WTC11 (cell line): ENCODE results near the gene GJB3. TPM values are rescaled to one million over a fixed set of nuclear protein-coding genes. Genes with fewer than 3 reads are reported as not detected.

Source experiments
- ATAC-seq: fragments of 200-7000 bp; cut with Tn5 transposase; 2 replicates; pipeline ENCODE4 v1.10.0; 2021; ENCODE audit warnings: mild to moderate bottlenecking, moderate library complexity
- CTCF ChIA-PET: fragments of 300-600 bp; sonication (Branson Sonifier 250); formaldehyde crosslinking; loops from one replicate; lab custom pipeline; 2021; ENCODE audit warnings: antibody characterized with exemption; lab: Charles Lee
- POLR2A ChIA-PET: fragments of 350-600 bp; sonication (Branson Sonifier 250); formaldehyde crosslinking; loops from one replicate; lab custom pipeline; 2021; ENCODE audit warnings: antibody characterized with exemption; lab: Charles Lee
- DNase-seq: peaks from one replicate; pipeline ENCODE4 v3.0.0; 2021; ENCODE audit warnings: low spot score
- H3K27ac Mint-ChIP-seq: 2 replicates; pipeline ENCODE4 v1.8.0; 2021; ENCODE audit warnings: mixed read lengths
- H3K27me3 Mint-ChIP-seq: 2 replicates; pipeline ENCODE4 v1.8.0; 2021; ENCODE audit warnings: low read depth, mild to moderate bottlenecking, moderate library complexity, mixed read lengths
- H3K36me3 Mint-ChIP-seq: 2 replicates; pipeline ENCODE4 v1.8.0; 2021; ENCODE audit warnings: mixed read lengths
- H3K4me1 Mint-ChIP-seq: 2 replicates; pipeline ENCODE4 v1.8.0; 2022; ENCODE audit warnings: mixed read lengths
- H3K4me3 Mint-ChIP-seq: 2 replicates; pipeline ENCODE4 v1.8.0; 2021; ENCODE audit warnings: mild to moderate bottlenecking, moderate library complexity, mixed read lengths
- H3K9me3 Mint-ChIP-seq: 2 replicates; pipeline ENCODE4 v1.8.0; 2021; ENCODE audit warnings: mixed read lengths
- AR ChIP-seq: fragments of 250-450 bp; sonication (Bioruptor Pico); IDR thresholded peaks from 2 replicates; pipeline ENCODE4 v1.9.0; 2021; ENCODE audit warnings: mild to moderate bottlenecking
- ARID4B ChIP-seq: sonication (generic); formaldehyde crosslinking; IDR thresholded peaks from 2 replicates; pipeline ENCODE4 v1.8.0; 2023; ENCODE audit warnings: missing genetic modification reagents, mild to moderate bottlenecking, borderline replicate concordance
- CTCF ChIP-seq: fragments of 200-600 bp; IDR thresholded peaks from 2 replicates; pipeline ENCODE4 v1.8.0; 2022; ENCODE audit warnings: antibody characterized with exemption
- E2F4 ChIP-seq: sonication (generic); formaldehyde crosslinking; IDR thresholded peaks from 2 replicates; pipeline ENCODE4 v1.8.1; 2022; ENCODE audit warnings: low read depth, mild to moderate bottlenecking, moderate library complexity, missing genetic modification reagents, borderline replicate concordance
- FOXP4 ChIP-seq: sonication (generic); formaldehyde crosslinking; IDR thresholded peaks from 2 replicates; pipeline ENCODE4 v1.8.0; 2022; ENCODE audit warnings: mild to moderate bottlenecking, missing genetic modification reagents
- MXD4 ChIP-seq: fragments of 250-450 bp; sonication (Bioruptor Pico); IDR thresholded peaks from 2 replicates; pipeline ENCODE4 v1.8.0; 2021; ENCODE audit warnings: mild to moderate bottlenecking, moderate library complexity, borderline replicate concordance
- NFATC4 ChIP-seq: fragments of 250-450 bp; sonication (Bioruptor Pico); IDR thresholded peaks from 2 replicates; pipeline ENCODE4 v1.9.0; 2021; ENCODE audit warnings: mild to moderate bottlenecking
- NR2C2 ChIP-seq: sonication (generic); formaldehyde crosslinking; IDR thresholded peaks from 2 replicates; pipeline ENCODE4 v1.8.0; 2022; ENCODE audit warnings: mild to moderate bottlenecking, missing genetic modification reagents
- OVOL2 ChIP-seq: fragments of 250-450 bp; sonication (Bioruptor Pico); IDR thresholded peaks from 2 replicates; pipeline ENCODE4 v1.9.0; 2021; ENCODE audit warnings: mild to moderate bottlenecking, borderline replicate concordance
- SMAD3 ChIP-seq: sonication (generic); formaldehyde crosslinking; IDR thresholded peaks from 2 replicates; pipeline ENCODE4 v1.8.0; 2022; ENCODE audit warnings: missing genetic modification reagents, mild to moderate bottlenecking, borderline replicate concordance
- SP1 ChIP-seq: sonication (generic); formaldehyde crosslinking; conservative IDR thresholded peaks from 2 replicates; pipeline ENCODE4 v1.8.1; 2022; ENCODE audit warnings: missing genetic modification reagents
- TEAD4 ChIP-seq: sonication (generic); formaldehyde crosslinking; IDR thresholded peaks from 2 replicates; pipeline ENCODE4 v1.8.0; 2022; ENCODE audit warnings: mild to moderate bottlenecking, missing genetic modification reagents
- TP53 ChIP-seq: sonication (generic); formaldehyde crosslinking; IDR thresholded peaks from 2 replicates; pipeline ENCODE4 v1.8.1; 2023; ENCODE audit warnings: mild to moderate bottlenecking, missing genetic modification reagents
- ZNF138 ChIP-seq: sonication (generic); formaldehyde crosslinking; conservative IDR thresholded peaks from 2 replicates; pipeline ENCODE4 v1.8.1; 2022; ENCODE audit warnings: mild to moderate bottlenecking, moderate library complexity, missing genetic modification reagents
- ZNF232 ChIP-seq: sonication (generic); formaldehyde crosslinking; IDR thresholded peaks from 2 replicates; pipeline ENCODE4 v1.8.0; 2022; ENCODE audit warnings: mild to moderate bottlenecking, missing genetic modification reagents
- ZNF263 ChIP-seq: sonication (generic); formaldehyde crosslinking; IDR thresholded peaks from 2 replicates; pipeline ENCODE4 v1.8.1; 2022; ENCODE audit warnings: low read depth, mild to moderate bottlenecking, moderate library complexity, missing genetic modification reagents
- ZNF281 ChIP-seq: sonication (generic); formaldehyde crosslinking; IDR thresholded peaks from 2 replicates; pipeline ENCODE4 v1.8.0; 2023; ENCODE audit warnings: mild to moderate bottlenecking, missing genetic modification reagents
- total RNA-seq: library from RNA; stranded (reverse); gene quantifications from 3 replicates; pipeline ENCODE4 v1.2.3, GENCODE V29; 2021

GJB3 gene
- total RNA-seq, 1 experiment from 2014 or later, result 0.46 TPM

- ATAC-seq, result no peak
- Mint-ChIP-seq H3K27ac (no peak overlapping the region), H3K4me3 (no peak overlapping the region), H3K36me3 (no peaks in the 10 kb centered on the region), H3K4me1 (peaks cover 15% of the 10 kb centered on the region), H3K9me3 (no peaks in the 10 kb centered on the region), H3K27me3 (peaks cover 8% of the 10 kb centered on the region)
- no peak for TF ChIP-seq MXD4 (CRISPR knock-in tag)
- TF ChIP-seq ZNF263 (CRISPR knock-in tag), result no peak
- no peak for DNase-seq
- POLR2A ChIA-PET, result no interaction called here
- CTCF ChIA-PET, result interaction anchor here (1.2 to 1.4 kb wide), 2 partner anchors 9 to 107 kb away, joined by 3 to 4 read pairs; partner anchors contain the start of gene GJB5
Observed at GRCh38 chr1:34745666-34746065, 35.3 kb upstream of the GJB3 start.

GRCh38 chr1:34746101-34746500 lies 34.9 kb upstream of the GJB3 start:
- no peak overlapping the region for H3K27ac Mint-ChIP-seq
- no peaks in the 10 kb centered on the region for H3K36me3 Mint-ChIP-seq
- H3K4me3 Mint-ChIP-seq, result no peak overlapping the region
- ChIA-PET POLR2A (no interaction called here), CTCF (interaction anchor here (1.2 to 1.4 kb wide), 2 partner anchors 9 to 106 kb away, joined by 3 to 4 read pairs; partner anchors contain the start of gene GJB5)
- ATAC-seq, result no peak
- H3K27me3 Mint-ChIP-seq, result peaks cover 8% of the 10 kb centered on the region
- DNase-seq, result no peak
- H3K4me1 Mint-ChIP-seq, result peaks cover 15% of the 10 kb centered on the region
- H3K9me3 Mint-ChIP-seq, result no peaks in the 10 kb centered on the region
- TF ChIP-seq ARID4B (CRISPR knock-in tag) (no peak), SP1 (CRISPR knock-in tag) (no peak), AR (no peak), ZNF232 (no peak), SMAD3 (CRISPR knock-in tag) (no peak), FOXP4 (CRISPR knock-in tag) (no peak), ZNF281 (CRISPR knock-in tag) (no peak), NR2C2 (CRISPR knock-in tag) (no peak), TEAD4 (CRISPR knock-in tag) (no peak), OVOL2 (CRISPR knock-in tag) (no peak), E2F4 (CRISPR knock-in tag) (no peak), NFATC4 (CRISPR knock-in tag) (no peak), TP53 (no peak), ZNF138 (CRISPR knock-in tag) (no peak), CTCF (no peak)
